HG03280 (cell line): ENCODE data around the gene ARID3C.

ENCODE experiments used
- ATAC-seq: cut with Tn5 transposase; IDR thresholded peaks from one replicate; pipeline ENCODE4 v1.9.1; 2021; ENCODE audit warnings: mild to moderate bottlenecking, moderate library complexity; ENCODE audit not compliant: unreplicated experiment

The ARID3C gene

DNA sequence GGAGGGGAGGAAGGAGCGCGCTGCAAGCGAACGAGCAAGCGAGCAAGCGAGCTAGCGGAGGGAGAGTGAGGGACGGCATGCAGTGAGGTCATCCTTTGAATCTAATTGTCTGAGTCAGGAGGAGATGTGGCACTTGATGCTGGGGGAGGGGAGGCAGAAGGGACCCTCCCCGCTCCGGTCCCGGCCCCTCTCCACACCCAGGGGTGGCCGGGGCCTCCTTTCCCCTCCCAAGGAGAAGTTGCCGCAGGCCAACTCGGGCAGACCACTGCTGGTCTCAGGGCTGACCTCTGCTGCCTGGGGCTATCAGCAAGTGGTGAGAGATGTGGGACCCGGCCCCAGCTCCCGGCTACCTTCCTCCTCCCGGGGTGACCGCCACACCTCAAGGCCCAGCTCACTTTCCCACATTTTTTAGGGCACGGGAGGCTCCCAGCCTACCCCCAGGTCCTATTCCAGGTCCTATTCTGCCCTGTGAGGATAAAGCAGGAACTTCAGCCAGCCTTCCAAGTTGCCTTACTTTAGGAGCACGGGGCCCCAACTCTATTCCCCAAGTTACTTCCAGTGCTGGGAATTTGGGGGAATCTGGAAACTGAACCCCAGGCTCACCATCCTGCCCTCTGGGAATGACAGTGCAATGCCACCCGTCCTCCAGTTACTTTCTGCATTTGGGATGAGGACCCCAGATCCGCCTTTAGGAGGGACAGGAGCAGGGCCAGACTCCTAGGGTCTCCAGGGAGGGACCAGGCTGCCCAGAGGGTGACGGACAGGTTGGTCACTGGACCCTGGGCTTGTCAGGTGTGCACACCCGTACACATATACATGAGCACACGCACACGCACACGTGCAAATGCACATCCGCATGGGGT is 50.4 kb downstream of the ARID3C start:
- ATAC-seq: no peak

- ATAC-seq: no peak
These were observed 51.2 kb downstream of the ARID3C start for GRCh38 chr9:34577400-34578240.

DNA sequence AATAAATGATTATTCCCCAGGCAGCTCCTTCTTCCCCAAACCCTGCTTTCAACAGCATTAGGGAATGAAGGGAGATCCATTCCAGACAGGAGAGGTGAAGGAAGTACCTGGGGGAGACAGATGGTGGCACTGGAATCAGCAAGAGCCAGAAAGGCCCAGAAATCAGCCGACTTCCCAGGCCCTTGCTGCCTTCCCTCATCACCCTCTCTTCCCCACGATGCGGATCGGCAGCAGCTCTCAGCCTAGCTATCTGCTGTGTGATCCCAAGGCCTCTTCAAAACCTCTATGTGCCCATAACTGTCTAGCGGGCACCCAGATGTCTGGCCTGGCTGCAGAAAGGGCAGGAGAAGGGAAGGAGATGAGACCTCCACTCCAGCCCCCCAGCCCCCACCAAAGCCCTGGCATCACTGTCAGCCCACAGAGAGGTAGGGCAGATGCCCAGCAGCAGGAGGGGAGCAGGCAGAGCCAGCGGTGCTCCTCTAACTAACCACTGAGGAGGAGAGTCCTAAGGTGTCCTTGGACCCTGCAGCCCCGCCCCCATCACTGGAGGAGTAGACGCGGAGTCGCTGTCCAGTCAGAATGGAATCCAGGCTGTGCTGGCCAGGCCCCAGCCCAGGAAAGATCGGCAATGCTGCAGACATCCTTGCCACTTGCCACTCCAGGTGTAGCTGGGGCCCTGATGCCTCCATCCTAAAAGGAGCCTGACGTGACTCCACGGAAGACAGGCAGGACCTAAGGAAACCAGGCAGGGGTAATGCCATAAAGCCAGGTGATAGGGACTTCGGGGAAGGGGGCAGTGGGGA is 52.1 kb downstream of the ARID3C start:
- no peak for ATAC-seq

GRCh38 chr9:34575862-34576596 is 52.8 kb downstream of the ARID3C start:
- no peak for ATAC-seq

DNA sequence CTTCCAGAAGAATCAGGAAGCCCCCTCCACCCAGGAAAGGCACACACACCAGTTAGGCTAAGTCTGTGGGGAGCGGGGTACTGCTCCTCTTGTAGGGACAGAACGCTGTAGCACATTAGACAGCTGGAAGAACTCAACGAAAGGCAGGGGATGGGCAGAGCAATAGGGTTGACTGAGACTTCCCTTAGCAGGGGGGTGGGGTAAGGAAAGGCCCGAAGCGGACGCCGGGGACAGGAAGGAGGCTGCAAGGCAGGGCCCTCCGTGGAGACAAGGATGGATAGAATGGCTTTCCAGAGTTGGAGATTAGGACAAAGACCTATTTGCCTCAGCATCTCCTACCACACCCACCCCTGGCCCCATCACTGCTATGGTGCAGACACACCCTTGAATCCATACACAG is 53.6 kb downstream of the ARID3C start:
- ATAC-seq: no peak

DNA sequence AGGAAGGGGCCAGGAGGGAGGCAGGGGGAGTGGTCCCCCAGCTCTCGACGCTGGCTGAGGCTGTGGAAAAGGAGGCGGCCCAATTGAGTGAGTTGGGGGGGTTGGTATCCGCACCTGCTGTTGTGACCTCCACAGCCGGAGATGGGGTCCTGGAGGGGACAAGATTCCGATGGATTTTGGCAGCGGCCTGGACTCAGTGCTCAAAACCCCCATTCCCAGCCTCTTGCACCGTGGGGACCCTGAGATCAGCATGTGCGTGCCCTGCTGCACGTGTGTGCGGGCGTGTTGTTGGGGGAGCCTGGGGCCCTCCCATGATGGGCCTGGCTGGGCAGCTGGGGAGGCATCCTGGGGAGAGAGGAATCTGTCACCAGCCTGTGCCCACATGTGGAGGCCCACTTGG is 54.3 kb downstream of the ARID3C start:
- ATAC-seq: no peak

DNA sequence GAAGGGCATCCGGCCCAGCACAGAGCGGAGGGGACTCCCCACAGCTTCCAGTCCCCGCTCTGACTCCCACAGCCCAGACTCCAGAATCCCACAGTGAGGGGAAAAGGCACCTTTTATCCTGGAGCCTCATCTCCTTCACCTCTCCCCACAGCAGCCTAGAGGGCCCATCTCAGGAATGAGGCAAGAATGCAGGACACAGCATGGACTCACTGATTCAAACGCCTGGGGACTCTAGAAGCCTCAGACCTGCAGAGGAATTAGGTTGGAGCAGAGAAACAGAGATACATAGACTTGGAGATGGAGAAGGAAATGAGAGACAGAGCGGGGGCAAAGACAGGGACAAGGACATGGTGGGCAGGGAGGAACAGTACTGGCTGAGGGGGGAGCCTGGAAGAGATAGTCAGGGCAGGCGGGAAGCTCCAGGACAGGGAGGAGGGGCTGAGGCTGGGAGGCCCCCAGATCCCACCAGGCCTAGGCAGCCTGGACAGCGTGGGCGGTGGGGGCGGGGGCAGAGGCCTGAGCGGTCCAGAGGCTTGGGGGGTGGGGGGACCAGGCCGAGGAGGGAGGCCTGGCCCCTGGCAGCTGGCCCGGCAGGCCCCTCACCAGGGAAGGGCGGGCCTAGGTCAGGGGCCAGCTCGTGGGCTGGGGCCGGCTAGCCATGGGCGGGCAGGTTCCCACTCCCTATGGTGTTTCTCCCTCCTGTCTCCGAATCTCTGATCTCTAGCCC is 55.1 kb downstream of the ARID3C start:
- ATAC-seq: no peak

- no peak for ATAC-seq
These were observed 56.2 kb downstream of the ARID3C start for GRCh38 chr9:34572628-34573027.

DNA sequence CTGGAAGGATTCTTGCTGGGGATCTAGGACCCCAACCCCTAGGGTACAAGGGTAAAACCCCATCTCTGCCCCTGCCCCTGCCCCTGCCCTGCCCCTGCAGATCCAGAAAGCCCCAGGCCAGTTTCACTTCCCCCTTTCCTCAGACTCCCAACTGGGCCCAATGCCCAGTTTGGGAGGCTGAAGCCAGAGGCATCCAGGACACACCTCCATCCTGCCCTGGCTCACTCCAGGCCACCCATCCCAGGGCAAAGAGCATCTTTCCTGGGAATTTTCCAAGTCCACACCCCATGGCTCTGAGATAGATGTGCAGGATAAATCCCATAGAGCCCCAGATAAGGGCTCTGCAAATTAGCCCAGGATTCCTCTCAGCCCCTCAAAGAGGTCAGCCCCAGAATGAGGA is 56.8 kb downstream of the ARID3C start:
- no peak for ATAC-seq

DNA sequence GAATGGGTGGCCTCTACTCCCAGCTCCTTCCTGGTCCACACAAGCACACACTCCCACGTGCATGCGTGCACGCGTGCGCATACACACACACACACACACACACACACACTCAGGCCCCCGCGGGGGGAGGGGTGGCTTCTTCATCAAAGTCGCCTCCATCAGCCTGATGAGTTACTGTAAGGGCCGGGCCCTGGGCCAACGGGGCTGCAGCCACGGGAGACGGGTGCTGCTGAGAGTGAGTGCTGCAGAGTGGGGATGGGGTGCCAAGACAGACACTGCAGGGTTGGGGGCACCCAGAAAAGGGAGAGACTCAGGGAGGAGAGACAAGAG is 57.4 kb downstream of the ARID3C start:
- no peak for ATAC-seq
